HG02943 (cell line): Measurements from ENCODE around the gene TMC3.
"Not testable (repeated sequence)": the region's sequence is repeated elsewhere in the genome, so short reads cannot be mapped to it uniquely, and the experiment has no call there.

Experiments used
- ATAC-seq: cut with Tn5 transposase; IDR thresholded peaks from one replicate; pipeline ENCODE4 v1.9.1; 2021; ENCODE audit warnings: mild to moderate bottlenecking, low read depth, moderate library complexity; ENCODE audit not compliant: unreplicated experiment

The TMC3 gene

GRCh38 chr15:81348691-81349090 is 25.3 kb downstream of the TMC3 start:
- ATAC-seq: not testable (repeated sequence)

- no peak for ATAC-seq
Observed at GRCh38 chr15:81347910-81348309, 26.1 kb downstream of the TMC3 start.

GRCh38 chr15:81346611-81347010 is 27.4 kb downstream of the TMC3 start:
- no peak for ATAC-seq

GRCh38 chr15:81343371-81343770 is 30.6 kb downstream of the TMC3 start:
- no peak for ATAC-seq

GRCh38 chr15:81341351-81341750 is 32.7 kb downstream of the TMC3 start:
- ATAC-seq: no peak

GRCh38 chr15:81339851-81340250 is 34.2 kb downstream of the TMC3 start:
- no peak for ATAC-seq

- no peak for ATAC-seq
Observed at GRCh38 chr15:81339321-81339720, 34.7 kb downstream of the TMC3 start.

- no peak for ATAC-seq
Observed at GRCh38 chr15:81338170-81339007, 35.6 kb downstream of the TMC3 start.

GRCh38 chr15:81337713-81338157 is 36.3 kb downstream of the TMC3 start:
- ATAC-seq: no peak

GRCh38 chr15:81337241-81337640 is 36.8 kb downstream of the TMC3 start:
- ATAC-seq: no peak

- ATAC-seq: no peak
Observed at GRCh38 chr15:81336568-81336967, 37.4 kb downstream of the TMC3 start.

GRCh38 chr15:81335631-81336030 is 38.4 kb downstream of the TMC3 start:
- no peak for ATAC-seq

GRCh38 chr15:81334768-81335435 is 39.1 kb downstream of the TMC3 start:
- no peak for ATAC-seq

GRCh38 chr15:81333363-81333762 is 40.6 kb downstream of the TMC3 start:
- no peak for ATAC-seq

- no peak for ATAC-seq
Observed at GRCh38 chr15:81332326-81332725, 41.7 kb downstream of the TMC3 start.

- no peak for ATAC-seq
Observed at GRCh38 chr15:81331600-81331999, 42.4 kb downstream of the TMC3 start.

GRCh38 chr15:81331141-81331540 is 42.9 kb downstream of the TMC3 start:
- ATAC-seq: not testable (repeated sequence)

- no peak for ATAC-seq
Observed at GRCh38 chr15:81330366-81331090, 43.5 kb downstream of the TMC3 start.

- no peak for ATAC-seq
Observed at GRCh38 chr15:81329446-81329845, 44.6 kb downstream of the TMC3 start.

GRCh38 chr15:81327516-81327915 is 46.5 kb downstream of the TMC3 start:
- ATAC-seq: no peak
